ENCODE measurements around the gene HCN2.

The HCN2 gene

DNA sequence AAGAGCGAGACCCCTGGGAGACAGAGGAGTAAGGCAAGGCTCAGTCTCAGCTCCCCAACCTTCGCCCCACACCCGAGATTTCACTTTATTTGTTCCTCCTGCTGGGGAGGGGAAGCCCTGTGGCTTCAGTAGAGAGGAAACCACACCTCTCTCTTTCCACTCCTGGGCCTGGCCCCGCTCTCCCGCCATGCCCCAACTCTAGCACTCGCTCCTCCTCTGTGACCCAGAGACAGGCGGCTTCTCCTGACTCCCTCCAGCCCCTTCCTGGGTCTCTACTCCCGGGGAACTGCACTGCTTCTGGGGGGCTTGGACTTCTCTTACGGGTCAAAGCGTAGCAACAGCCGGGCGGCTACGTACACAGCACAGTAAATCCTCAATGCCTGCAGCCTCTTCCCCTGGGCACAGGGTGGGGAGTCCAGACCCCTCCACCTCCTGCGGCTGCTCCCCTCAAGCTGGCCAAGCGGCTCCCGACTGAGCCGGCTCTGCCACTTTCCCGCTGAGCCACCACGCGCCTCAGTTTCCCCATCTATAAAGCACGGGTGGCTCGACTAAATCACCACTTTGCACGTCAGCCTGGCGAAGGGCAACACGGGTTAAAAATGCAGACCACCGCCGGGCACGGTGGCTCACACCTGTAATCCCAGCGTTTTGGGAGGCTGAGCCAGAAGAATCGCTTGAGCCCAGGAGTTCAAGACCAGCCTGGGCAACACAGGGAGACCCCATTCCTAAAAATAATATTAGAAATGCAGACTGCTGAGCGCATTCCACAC is 71.9 kb downstream of the HCN2 start:
- TF ChIP-seq, protein P1, sequence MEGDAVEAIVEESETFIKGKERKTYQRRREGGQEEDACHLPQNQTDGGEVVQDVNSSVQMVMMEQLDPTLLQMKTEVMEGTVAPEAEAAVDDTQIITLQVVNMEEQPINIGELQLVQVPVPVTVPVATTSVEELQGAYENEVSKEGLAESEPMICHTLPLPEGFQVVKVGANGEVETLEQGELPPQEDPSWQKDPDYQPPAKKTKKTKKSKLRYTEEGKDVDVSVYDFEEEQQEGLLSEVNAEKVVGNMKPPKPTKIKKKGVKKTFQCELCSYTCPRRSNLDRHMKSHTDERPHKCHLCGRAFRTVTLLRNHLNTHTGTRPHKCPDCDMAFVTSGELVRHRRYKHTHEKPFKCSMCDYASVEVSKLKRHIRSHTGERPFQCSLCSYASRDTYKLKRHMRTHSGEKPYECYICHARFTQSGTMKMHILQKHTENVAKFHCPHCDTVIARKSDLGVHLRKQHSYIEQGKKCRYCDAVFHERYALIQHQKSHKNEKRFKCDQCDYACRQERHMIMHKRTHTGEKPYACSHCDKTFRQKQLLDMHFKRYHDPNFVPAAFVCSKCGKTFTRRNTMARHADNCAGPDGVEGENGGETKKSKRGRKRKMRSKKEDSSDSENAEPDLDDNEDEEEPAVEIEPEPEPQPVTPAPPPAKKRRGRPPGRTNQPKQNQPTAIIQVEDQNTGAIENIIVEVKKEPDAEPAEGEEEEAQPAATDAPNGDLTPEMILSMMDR (IDR thresholded peaks at IDR 0.05; ENCODE audit: low read depth, low read length, missing control alignments), result no peak
- H3K4me3 ChIP-seq (ENCODE audit: low read depth, low read length), result peak overlapping the region; percentile 75
- DNase-seq (ENCODE audit: low read depth), result no peak

DNA sequence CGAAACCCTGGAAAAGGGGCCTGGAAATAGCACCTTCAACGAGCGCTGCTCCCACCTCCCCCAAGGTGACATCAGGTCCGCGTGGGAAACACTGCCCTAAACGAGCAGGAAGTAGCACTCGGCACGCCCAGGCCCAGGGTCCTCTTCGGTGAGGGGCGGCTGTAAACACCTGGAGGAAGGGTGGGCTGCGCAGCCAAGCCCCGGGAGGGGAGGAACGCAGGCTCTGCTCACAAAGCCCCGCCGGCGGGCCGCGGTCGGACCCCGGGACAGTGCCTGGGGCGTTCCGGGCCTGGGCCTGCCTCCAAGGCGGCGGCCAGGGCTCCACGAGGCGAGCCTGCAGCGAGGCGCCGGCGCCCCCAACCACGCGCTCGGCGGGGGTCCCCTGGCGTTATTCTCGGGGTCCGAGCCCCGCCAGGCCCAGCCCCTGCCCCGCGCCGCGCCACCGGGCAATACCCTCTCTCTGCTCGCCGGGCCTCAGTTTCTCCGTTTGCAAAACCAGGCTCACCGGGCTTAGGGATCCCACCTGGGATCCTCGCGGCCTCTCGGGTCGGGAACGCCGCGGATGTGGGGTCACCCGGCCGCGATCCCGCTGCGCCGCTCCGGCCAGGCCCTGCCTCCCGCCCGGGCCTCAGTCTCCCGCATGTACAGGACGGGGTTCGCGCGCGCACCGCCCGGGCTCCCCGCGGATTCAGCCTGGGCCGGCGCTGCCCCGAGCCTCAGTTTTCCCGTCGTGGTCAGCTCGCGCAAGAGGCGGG is 72.7 kb downstream of the HCN2 start:
- TF ChIP-seq, protein P1 (IDR thresholded peaks at IDR 0.05; ENCODE audit: low read depth, low read length, missing control alignments), result no peak
- peak overlapping the region; percentile 75 for H3K4me3 ChIP-seq (ENCODE audit: low read depth, low read length)
- DNase-seq (ENCODE audit: low read depth), result no peak

DNA sequence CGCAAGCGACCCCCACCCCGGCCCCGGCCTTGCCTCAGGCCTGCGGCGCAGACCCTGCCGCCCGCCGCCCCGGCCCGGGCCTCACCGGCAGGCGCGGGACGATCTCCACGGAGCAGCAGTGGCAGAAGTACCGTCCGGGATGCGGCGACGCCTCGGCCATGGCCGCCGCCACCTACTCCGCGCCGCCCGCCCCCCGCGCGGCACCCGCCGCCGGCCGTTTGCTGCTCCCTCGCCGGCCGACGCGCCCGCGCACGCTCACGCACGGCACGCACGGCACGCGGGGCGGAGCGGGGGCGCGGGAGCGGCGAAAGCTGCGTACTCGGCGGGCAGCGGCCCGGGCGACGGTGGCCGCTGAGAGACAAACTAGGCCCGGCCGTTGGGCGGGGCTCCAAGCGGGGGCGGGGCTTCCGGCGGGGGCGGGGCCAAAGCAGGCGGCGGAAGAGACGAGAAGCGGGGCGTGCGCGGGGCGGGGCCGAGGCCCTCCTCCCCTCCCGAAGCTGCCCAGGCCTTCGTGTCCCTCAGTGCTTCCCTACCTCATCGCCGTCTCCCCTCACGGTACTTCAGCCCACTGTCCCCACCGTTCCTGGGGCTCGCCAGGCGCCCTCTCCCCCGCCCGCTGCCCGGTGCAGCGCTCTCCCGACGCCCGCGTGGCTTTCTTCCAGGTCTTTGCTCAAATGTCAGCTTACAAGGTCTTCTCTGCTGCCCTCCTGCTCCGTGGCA is 73.4 kb downstream of the HCN2 start, which contains the start of gene RNF126:
TSS of gene RNF126 (minus strand) at position 253 of the 720 bp plus-strand sequence. CDS start at position 160, 93 bp downstream.
- DNase-seq (ENCODE audit: low read depth), result peak; percentile 60
- H3K4me3 ChIP-seq (ENCODE audit: low read depth, low read length), result peak within 1 kb of the TSS; percentile 75
- TF ChIP-seq, protein P1 (IDR thresholded peaks at IDR 0.05; ENCODE audit: low read depth, low read length, missing control alignments), result no peak

DNA sequence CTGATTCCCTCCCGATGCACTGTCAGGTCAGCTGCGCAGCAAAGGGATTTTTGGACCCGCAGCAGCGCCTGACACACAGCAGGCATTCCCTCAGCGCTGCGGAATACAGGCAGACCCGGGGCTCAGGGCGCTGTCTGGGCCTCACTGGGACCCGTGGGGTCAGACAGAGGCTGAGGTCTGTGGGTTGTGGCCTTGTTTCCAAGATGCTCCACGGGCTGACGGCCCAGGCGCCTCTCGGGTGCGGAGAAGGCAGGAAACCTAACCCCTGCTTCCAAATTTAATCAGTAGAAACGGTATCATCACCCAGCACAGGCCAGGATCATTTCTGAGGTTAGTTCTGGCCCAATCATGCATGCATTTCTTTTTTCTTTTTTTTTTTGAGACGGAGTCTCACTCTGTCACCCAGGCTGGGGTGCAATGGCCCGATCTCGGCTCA is 74.0 kb downstream of the HCN2 start:
- DNase-seq (ENCODE audit: low read depth), result no peak
- H3K4me3 ChIP-seq (ENCODE audit: low read depth, low read length), result peak overlapping the region; percentile 60
- TF ChIP-seq, protein P1 (IDR thresholded peaks at IDR 0.05; ENCODE audit: low read depth, low read length, missing control alignments), result no peak

DNA sequence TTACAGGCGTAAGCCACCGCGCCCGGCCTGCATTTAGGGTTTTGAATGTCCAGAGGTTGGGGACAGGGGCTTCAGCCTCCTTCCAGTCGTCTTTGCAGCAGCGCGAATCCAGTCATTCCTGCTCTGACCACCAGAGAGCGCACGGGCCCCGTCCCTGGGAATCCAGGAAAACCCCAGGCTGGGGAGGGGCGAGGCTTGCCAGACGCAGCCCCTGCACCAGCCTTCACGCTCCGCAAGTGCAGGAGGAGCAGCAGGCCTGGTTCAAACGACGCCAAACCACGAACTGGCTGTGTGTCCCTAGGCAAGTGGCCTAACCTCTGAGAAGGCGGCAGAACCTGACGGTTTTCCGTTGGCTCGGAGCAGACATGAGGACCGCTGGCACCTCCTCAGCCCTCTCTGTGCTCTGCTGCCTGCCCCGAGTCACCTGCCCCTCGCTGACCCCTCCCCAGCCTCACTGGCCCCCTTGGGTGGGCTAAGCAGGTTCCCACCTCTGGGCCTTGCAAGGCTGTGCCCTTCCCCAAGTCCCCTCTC is 75.3 kb downstream of the HCN2 start:
- no peak overlapping the region; the same call in 1 of the 2 replicates for H3K4me3 ChIP-seq (ENCODE audit: low read depth, low read length)
- DNase-seq (ENCODE audit: low read depth), result peak; percentile 34
- TF ChIP-seq, protein P1 (IDR thresholded peaks at IDR 0.05; ENCODE audit: low read depth, low read length, missing control alignments), result peak; percentile 93

Measured in GM12864 (cell line).